SK-N-MC (cell line): ENCODE results near the gene PIGS.
"Not testable (repeated sequence)": the region's sequence is repeated elsewhere in the genome, so short reads cannot be mapped to it uniquely, and the experiment has no call there.

Experiments
- DNase-seq: peaks from one replicate; pipeline ENCODE4 v3.0.0-alpha.2; 2011; ENCODE audit warnings: low read depth, low spot score
- H3K27ac ChIP-seq: fragments of 200-600 bp; sonication (generic); 2 replicates; pipeline ENCODE4 v1.5.1; 2016; ENCODE audit warnings: mixed run types
- H3K36me3 ChIP-seq: fragments of 200-600 bp; sonication (generic); 2 replicates; pipeline ENCODE4 v1.6.1; 2017; ENCODE audit warnings: antibody characterized with exemption, low read length, mixed read lengths; ENCODE audit not compliant: insufficient read depth
- H3K4me3 ChIP-seq: fragments of 200-600 bp; sonication (generic); 2 replicates; pipeline ENCODE4 v1.5.1; 2016
- H3K9ac ChIP-seq: fragments of 200-600 bp; sonication (generic); 2 replicates; pipeline ENCODE4 v1.8.0; 2017; ENCODE audit warnings: mixed run types, mixed read lengths; ENCODE audit not compliant: insufficient read length
- H3K9me3 ChIP-seq: fragments of 200-600 bp; sonication (generic); 2 replicates; pipeline ENCODE4 v1.6.1; 2017; ENCODE audit warnings: low read depth, mild to moderate bottlenecking, antibody characterized with exemption, low read length, moderate library complexity, mixed read lengths
- EZH2 ChIP-seq: fragments of 200-600 bp; sonication (generic); IDR thresholded peaks from one replicate; pipeline ENCODE4 v1.6.1; 2017; ENCODE audit warnings: antibody characterized with exemption
- FOXP2 ChIP-seq: optimal IDR thresholded peaks from 2 replicates; pipeline ENCODE3; 2011; ENCODE audit warnings: mild to moderate bottlenecking, moderate library complexity; ENCODE audit not compliant: insufficient read depth; ENCODE audit errors: extremely low read length, control extremely low read depth
- POLR2AphosphoS5 ChIP-seq: IDR thresholded peaks from 2 replicates; pipeline ENCODE4 v1.6.1; 2012; ENCODE audit warnings: mild to moderate bottlenecking, low read depth, low read length, borderline replicate concordance

PIGS gene

GRCh38 chr17:28523186-28523585, 48.1 kb downstream of the PIGS start:
- TF ChIP-seq FOXP2 (no peak), POLR2AphosphoS5 (no peak), EZH2 (no peak)
- H3K4me3 ChIP-seq: no peak overlapping the region
- H3K9ac ChIP-seq: no peak overlapping the region
- no peaks in the 10 kb centered on the region for H3K36me3 ChIP-seq
- H3K9me3 ChIP-seq: no peaks in the 10 kb centered on the region
- DNase-seq: no peak
- H3K27ac ChIP-seq: no peak overlapping the region

GRCh38 chr17:28522281-28522680, 49.0 kb downstream of the PIGS start:
- DNase-seq, H3K27ac ChIP-seq, H3K4me3 ChIP-seq, H3K9me3 ChIP-seq, H3K36me3 ChIP-seq, H3K9ac ChIP-seq: not testable (repeated sequence)

- Histone ChIP-seq H3K9ac (no peak overlapping the region), H3K9me3 (no peaks in the 10 kb centered on the region), H3K4me3 (no peak overlapping the region), H3K27ac (no peak overlapping the region), H3K36me3 (no peaks in the 10 kb centered on the region)
- no peak for DNase-seq
- TF ChIP-seq FOXP2 (no peak), POLR2AphosphoS5 (no peak), EZH2 (no peak)
Measured at GRCh38 chr17:28521311-28522085, 49.8 kb downstream of the PIGS start.

GRCh38 chr17:28520687-28521086, 50.6 kb downstream of the PIGS start:
- no peak overlapping the region for H3K4me3 ChIP-seq

GRCh38 chr17:28519236-28519635, 52.1 kb downstream of the PIGS start:
- Histone ChIP-seq H3K36me3 (no peaks in the 10 kb centered on the region), H3K9ac (no peak overlapping the region), H3K27ac (no peak overlapping the region), H3K9me3 (no peaks in the 10 kb centered on the region), H3K4me3 (no peak overlapping the region)
- TF ChIP-seq EZH2: no peak
- TF ChIP-seq POLR2AphosphoS5: no peak
- TF ChIP-seq FOXP2: no peak
- no peak for DNase-seq

More at GRCh38 chr17:28520687-28521086, 50.6 kb downstream of the PIGS start:
- H3K9me3 ChIP-seq: no peaks in the 10 kb centered on the region
- H3K9ac ChIP-seq: no peak overlapping the region
- no peak for TF ChIP-seq EZH2
- no peak overlapping the region for H3K27ac ChIP-seq
- H3K36me3 ChIP-seq: no peaks in the 10 kb centered on the region
- no peak for DNase-seq

- no peak overlapping the region for H3K27ac ChIP-seq
- no peak for TF ChIP-seq POLR2AphosphoS5
- no peak for TF ChIP-seq EZH2
- TF ChIP-seq FOXP2: no peak
- H3K4me3 ChIP-seq: no peak overlapping the region
- no peaks in the 10 kb centered on the region for H3K9me3 ChIP-seq
- DNase-seq: no peak
- H3K9ac ChIP-seq: no peak overlapping the region
- no peaks in the 10 kb centered on the region for H3K36me3 ChIP-seq
Measured at GRCh38 chr17:28518578-28518977, 52.7 kb downstream of the PIGS start.

GRCh38 chr17:28518132-28518531, 53.2 kb downstream of the PIGS start:
- Histone ChIP-seq H3K27ac (no peak overlapping the region), H3K36me3 (no peaks in the 10 kb centered on the region), H3K4me3 (no peak overlapping the region), H3K9me3 (no peaks in the 10 kb centered on the region), H3K9ac (no peak overlapping the region)
- TF ChIP-seq EZH2: no peak
- no peak for TF ChIP-seq POLR2AphosphoS5
- TF ChIP-seq FOXP2: no peak
- no peak for DNase-seq

GRCh38 chr17:28515518-28515917, 55.8 kb downstream of the PIGS start:
- Histone ChIP-seq H3K4me3 (no peak overlapping the region), H3K9ac (no peak overlapping the region), H3K9me3 (no peaks in the 10 kb centered on the region), H3K36me3 (no peaks in the 10 kb centered on the region), H3K27ac (no peak overlapping the region)
- no peak for DNase-seq
- TF ChIP-seq POLR2AphosphoS5: no peak
- TF ChIP-seq FOXP2: no peak
- TF ChIP-seq EZH2: no peak

GRCh38 chr17:28514561-28515002, 56.7 kb downstream of the PIGS start:
- no peak for TF ChIP-seq FOXP2
- TF ChIP-seq POLR2AphosphoS5: no peak
- no peak for TF ChIP-seq EZH2
- Histone ChIP-seq H3K27ac (no peak overlapping the region), H3K9ac (no peak overlapping the region), H3K36me3 (no peaks in the 10 kb centered on the region), H3K4me3 (no peak overlapping the region), H3K9me3 (no peaks in the 10 kb centered on the region)
- DNase-seq: no peak
